ENCODE results near the gene ARHGAP28.
"Not testable (repeated sequence)": the region's sequence is repeated elsewhere in the genome, so short reads cannot be mapped to it uniquely, and the experiment has no call there.

ARHGAP28 gene

GRCh38 chr18:6778459-6779247, 49.1 kb downstream of the ARHGAP28 start:
- DNase-seq = no peak

GRCh38 chr18:6781142-6781714, 51.7 kb downstream of the ARHGAP28 start:
- no peak for DNase-seq

- DNase-seq = peak; percentile 68
Measured at GRCh38 chr18:6781796-6782195, 52.3 kb downstream of the ARHGAP28 start.

GRCh38 chr18:6782861-6783260, 53.3 kb downstream of the ARHGAP28 start:
- DNase-seq = no peak

GRCh38 chr18:6784046-6784445, 54.5 kb downstream of the ARHGAP28 start:
- DNase-seq = peak; percentile 13

- peak; percentile 43 for DNase-seq
Measured at GRCh38 chr18:6785001-6785400, 55.5 kb downstream of the ARHGAP28 start.

- no peak for DNase-seq
Measured at GRCh38 chr18:6785411-6785810, 55.9 kb downstream of the ARHGAP28 start.

GRCh38 chr18:6792391-6792790, 62.9 kb downstream of the ARHGAP28 start:
- no peak for DNase-seq

- no peak for DNase-seq
Measured at GRCh38 chr18:6793455-6793854, 63.9 kb downstream of the ARHGAP28 start.

- no peak for DNase-seq
Measured at GRCh38 chr18:6793986-6794385, 64.5 kb downstream of the ARHGAP28 start.

- DNase-seq = peak; percentile 67
Measured at GRCh38 chr18:6795307-6795706, 65.8 kb downstream of the ARHGAP28 start.

GRCh38 chr18:6796511-6796910, 67.0 kb downstream of the ARHGAP28 start:
- DNase-seq = no peak

- DNase-seq = no peak
Measured at GRCh38 chr18:6797171-6797570, 67.7 kb downstream of the ARHGAP28 start.

GRCh38 chr18:6798896-6799295, 69.4 kb downstream of the ARHGAP28 start:
- no peak for DNase-seq

- not testable (repeated sequence) for DNase-seq
Measured at GRCh38 chr18:6800309-6800708, 70.8 kb downstream of the ARHGAP28 start.

GRCh38 chr18:6807515-6808257, 78.2 kb downstream of the ARHGAP28 start:
- DNase-seq = peak; percentile 40

- no peak for DNase-seq
Measured at GRCh38 chr18:6810191-6810590, 80.7 kb downstream of the ARHGAP28 start.

- peak; percentile 36 for DNase-seq
Measured at GRCh38 chr18:6811816-6812215, 82.3 kb downstream of the ARHGAP28 start.

GRCh38 chr18:6814882-6815425, 85.4 kb downstream of the ARHGAP28 start:
- DNase-seq = no peak

- DNase-seq = no peak
Measured at GRCh38 chr18:6816154-6816553, 86.6 kb downstream of the ARHGAP28 start.

GRCh38 chr18:6819332-6819731, 89.8 kb downstream of the ARHGAP28 start:
- no peak for DNase-seq

- no peak for DNase-seq
Measured at GRCh38 chr18:6820314-6820713, 90.8 kb downstream of the ARHGAP28 start.

- DNase-seq = peak; percentile 64
Measured at GRCh38 chr18:6821356-6821755, 91.8 kb downstream of the ARHGAP28 start.

- DNase-seq = not testable (repeated sequence)
Measured at GRCh38 chr18:6827161-6827560, 97.6 kb downstream of the ARHGAP28 start.
